ENCODE measurements around the gene SPNS3.

DNA sequence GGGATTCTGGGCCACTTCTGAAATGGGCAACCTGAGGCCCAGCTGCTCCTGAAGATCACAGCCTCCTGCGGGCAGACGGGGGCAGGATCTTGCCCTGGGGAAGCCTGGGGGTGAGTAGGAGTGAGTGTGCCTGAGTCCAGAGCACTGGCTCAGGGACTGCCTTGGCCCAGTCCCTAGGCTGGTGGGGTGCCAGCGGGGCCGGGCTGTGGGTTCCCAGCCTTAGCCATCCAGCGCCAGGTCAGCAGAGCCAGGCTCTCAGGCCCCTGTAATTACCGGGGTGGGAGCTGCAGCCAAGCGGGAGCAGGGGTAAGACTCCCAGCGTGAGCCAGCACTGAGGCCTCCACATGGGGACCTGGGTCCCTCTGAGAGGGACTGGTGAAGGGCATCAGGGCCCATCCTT is 73.2 kb downstream of the SPNS3 start:
- TF ChIP-seq, protein P1, sequence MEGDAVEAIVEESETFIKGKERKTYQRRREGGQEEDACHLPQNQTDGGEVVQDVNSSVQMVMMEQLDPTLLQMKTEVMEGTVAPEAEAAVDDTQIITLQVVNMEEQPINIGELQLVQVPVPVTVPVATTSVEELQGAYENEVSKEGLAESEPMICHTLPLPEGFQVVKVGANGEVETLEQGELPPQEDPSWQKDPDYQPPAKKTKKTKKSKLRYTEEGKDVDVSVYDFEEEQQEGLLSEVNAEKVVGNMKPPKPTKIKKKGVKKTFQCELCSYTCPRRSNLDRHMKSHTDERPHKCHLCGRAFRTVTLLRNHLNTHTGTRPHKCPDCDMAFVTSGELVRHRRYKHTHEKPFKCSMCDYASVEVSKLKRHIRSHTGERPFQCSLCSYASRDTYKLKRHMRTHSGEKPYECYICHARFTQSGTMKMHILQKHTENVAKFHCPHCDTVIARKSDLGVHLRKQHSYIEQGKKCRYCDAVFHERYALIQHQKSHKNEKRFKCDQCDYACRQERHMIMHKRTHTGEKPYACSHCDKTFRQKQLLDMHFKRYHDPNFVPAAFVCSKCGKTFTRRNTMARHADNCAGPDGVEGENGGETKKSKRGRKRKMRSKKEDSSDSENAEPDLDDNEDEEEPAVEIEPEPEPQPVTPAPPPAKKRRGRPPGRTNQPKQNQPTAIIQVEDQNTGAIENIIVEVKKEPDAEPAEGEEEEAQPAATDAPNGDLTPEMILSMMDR (IDR thresholded peaks at IDR 0.05 in 2 of 3, conservative IDR thresholded peaks at IDR 0.05 in 1 of 3; ENCODE audit: borderline replicate concordance in 1 of 3, insufficient read depth in 1 of 3, low read depth in 2 of 3, low read length in 2 of 3): no peak
- TF ChIP-seq RAD21 (IDR thresholded peaks at IDR 0.05; ENCODE audit: low read depth) (no peak), POLR2A (IDR thresholded peaks at IDR 0.05; ENCODE audit: borderline replicate concordance, extremely low read depth, insufficient read depth, insufficient read length) (no peak), EGR1 (IDR thresholded peaks at IDR 0.05; ENCODE audit: low read depth) (no peak), CEBPB (IDR thresholded peaks at IDR 0.05; ENCODE audit: low read depth) (no peak), TCF7L2 (IDR thresholded peaks at IDR 0.05; ENCODE audit: borderline replicate concordance, extremely low read depth, insufficient read depth, insufficient read length) (no peak), EZH2phosphoT487 (IDR thresholded peaks at IDR 0.05; ENCODE audit: borderline replicate concordance) (no peak), YY1 (IDR thresholded peaks at IDR 0.05; ENCODE audit: extremely low read depth, insufficient replicate concordance, low read depth, low read length) (no peak), POLR2AphosphoS5 (IDR thresholded peaks at IDR 0.05; ENCODE audit: low read depth, low read length) (no peak), SIN3A (IDR thresholded peaks at IDR 0.05; ENCODE audit: low read depth) (no peak)
- TF ChIP-seq, protein P2, sequence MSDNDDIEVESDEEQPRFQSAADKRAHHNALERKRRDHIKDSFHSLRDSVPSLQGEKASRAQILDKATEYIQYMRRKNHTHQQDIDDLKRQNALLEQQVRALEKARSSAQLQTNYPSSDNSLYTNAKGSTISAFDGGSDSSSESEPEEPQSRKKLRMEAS (IDR thresholded peaks at IDR 0.05): no peak

Measured in HCT116 (cell line).